Measurements from ENCODE around the gene PTTG1. TPM values are rescaled to one million over a fixed set of nuclear protein-coding genes. Genes with fewer than 3 reads are reported as not detected.

The PTTG1 gene
- total and polyA plus RNA-seq, 4 donors: 0.75 to 84.0 (median 5.6) TPM

DNA sequence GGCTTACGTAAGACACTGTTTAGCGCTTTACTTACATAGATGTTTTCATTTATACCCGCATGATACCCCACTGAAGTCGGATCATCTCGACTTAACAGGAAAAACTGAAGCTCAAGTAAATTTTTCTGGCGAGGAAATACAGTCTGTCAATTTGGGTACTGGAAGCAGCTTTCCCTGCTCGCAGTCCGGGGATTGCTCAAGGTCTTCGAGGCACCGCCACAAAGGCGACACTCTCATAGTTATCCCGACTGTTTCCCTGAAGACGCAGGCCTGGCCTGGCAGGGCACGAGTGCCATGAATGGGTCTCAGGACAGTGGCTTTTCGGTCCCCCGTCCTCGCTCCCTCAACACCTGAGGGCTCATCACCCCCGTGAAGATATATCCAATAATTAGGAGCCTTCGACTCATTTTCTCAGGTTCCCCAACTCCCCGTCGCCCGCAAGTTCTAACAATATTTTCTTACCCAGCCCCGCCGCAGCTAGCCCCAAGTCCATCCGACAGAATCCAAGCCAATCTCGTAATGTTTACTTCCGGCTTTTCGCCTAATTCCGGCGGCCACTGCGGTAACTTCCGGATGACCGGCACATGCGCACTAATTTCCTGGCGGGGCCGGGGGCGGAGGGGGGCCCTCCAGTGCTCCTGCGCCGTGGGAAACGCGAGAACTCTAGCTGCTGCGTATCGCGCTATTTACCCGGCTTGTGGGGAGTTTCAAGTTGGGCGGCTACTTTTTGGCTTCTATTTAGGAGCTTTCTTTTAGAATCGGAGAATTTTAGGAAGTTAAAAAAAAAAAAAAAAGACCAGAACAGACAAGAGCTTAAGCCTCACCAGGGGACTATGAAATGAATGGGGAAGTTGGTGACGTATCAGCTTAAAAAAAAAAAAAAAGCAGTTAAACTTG lies 2.8 kb upstream of the PTTG1 start, which contains the start of gene SLU7:
Gene SLU7, minus strand, starts transcription at position 521 of the 897 bp plus-strand sequence. CDS start 3,787 bp downstream, outside the sequence.
- H3K4me3 ChIP-seq (ENCODE audit: low read depth in 1 of 3, low read length in 3 of 3): peak within 1 kb of the TSS; percentile 60 to 97 (median 92)
- H3K9me3 ChIP-seq (ENCODE audit: control insufficient read depth in 4 of 4, low read length in 3 of 4): no peaks in the 10 kb centered on the region
- under 1% methylated on average over 48 of the region's 48 CpGs for WGBS
- peaks cover 5 to 19% (median 12%) of the 10 kb centered on the region in 4 donors for H3K4me1 ChIP-seq (ENCODE audit: control insufficient read depth in 4 of 4, insufficient read depth in 4 of 4, low read length in 3 of 4)
- TF ChIP-seq YY1 (IDR thresholded peaks at IDR 0.05) (no peak), RXRA (IDR thresholded peaks at IDR 0.05) (peak in 1 of 2 donors; percentile 10), HNF4A (conservative IDR thresholded peaks at IDR 0.05) (peak; percentile 24), EGR1 (IDR thresholded peaks at IDR 0.05; ENCODE audit: low read depth in 2 of 2) (peak; percentile 88 to 89), TAF1 (conservative IDR thresholded peaks at IDR 0.05) (peak; percentile 84), SP1 (IDR thresholded peaks at IDR 0.05) (peak; percentile 46), GABPA (IDR thresholded peaks at IDR 0.05 in 1 of 2, conservative IDR thresholded peaks at IDR 0.05 in 1 of 2) (peak; percentile 89 to 97), RAD21 (IDR thresholded peaks at IDR 0.05) (no peak), JUND (IDR thresholded peaks at IDR 0.05) (no peak), NR2F2 (IDR thresholded peaks at IDR 0.05) (no peak), FOXA2 (IDR thresholded peaks at IDR 0.05) (peak; percentile 16)
- TF ChIP-seq, protein P1, sequence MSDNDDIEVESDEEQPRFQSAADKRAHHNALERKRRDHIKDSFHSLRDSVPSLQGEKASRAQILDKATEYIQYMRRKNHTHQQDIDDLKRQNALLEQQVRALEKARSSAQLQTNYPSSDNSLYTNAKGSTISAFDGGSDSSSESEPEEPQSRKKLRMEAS (IDR thresholded peaks at IDR 0.05): peak; percentile 73
- TF ChIP-seq, protein P2, sequence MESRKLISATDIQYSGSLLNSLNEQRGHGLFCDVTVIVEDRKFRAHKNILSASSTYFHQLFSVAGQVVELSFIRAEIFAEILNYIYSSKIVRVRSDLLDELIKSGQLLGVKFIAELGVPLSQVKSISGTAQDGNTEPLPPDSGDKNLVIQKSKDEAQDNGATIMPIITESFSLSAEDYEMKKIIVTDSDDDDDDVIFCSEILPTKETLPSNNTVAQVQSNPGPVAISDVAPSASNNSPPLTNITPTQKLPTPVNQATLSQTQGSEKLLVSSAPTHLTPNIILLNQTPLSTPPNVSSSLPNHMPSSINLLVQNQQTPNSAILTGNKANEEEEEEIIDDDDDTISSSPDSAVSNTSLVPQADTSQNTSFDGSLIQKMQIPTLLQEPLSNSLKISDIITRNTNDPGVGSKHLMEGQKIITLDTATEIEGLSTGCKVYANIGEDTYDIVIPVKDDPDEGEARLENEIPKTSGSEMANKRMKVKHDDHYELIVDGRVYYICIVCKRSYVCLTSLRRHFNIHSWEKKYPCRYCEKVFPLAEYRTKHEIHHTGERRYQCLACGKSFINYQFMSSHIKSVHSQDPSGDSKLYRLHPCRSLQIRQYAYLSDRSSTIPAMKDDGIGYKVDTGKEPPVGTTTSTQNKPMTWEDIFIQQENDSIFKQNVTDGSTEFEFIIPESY (IDR thresholded peaks at IDR 0.05): peak; percentile 98
- peak within 1 kb of the TSS; percentile 91 to 92 for H3K27ac ChIP-seq (ENCODE audit: low read depth in 1 of 2, low read length in 2 of 2)
- H3K27me3 ChIP-seq (ENCODE audit: control insufficient read depth in 4 of 4, insufficient read depth in 4 of 4, low read length in 3 of 4): no peaks in the 10 kb centered on the region
- DNase-seq (ENCODE audit: low spot score): peak; percentile 90
- H3K9ac ChIP-seq (ENCODE audit: low read depth in 1 of 2, low read length in 2 of 2): peak within 1 kb of the TSS; percentile 83 to 95
- H3K36me3 ChIP-seq (ENCODE audit: control insufficient read depth in 4 of 4, insufficient read depth in 3 of 4, low read depth in 1 of 4, low read length in 3 of 4): peaks cover 0 to 15% (median 11%) of the 10 kb centered on the region in 4 donors

DNA sequence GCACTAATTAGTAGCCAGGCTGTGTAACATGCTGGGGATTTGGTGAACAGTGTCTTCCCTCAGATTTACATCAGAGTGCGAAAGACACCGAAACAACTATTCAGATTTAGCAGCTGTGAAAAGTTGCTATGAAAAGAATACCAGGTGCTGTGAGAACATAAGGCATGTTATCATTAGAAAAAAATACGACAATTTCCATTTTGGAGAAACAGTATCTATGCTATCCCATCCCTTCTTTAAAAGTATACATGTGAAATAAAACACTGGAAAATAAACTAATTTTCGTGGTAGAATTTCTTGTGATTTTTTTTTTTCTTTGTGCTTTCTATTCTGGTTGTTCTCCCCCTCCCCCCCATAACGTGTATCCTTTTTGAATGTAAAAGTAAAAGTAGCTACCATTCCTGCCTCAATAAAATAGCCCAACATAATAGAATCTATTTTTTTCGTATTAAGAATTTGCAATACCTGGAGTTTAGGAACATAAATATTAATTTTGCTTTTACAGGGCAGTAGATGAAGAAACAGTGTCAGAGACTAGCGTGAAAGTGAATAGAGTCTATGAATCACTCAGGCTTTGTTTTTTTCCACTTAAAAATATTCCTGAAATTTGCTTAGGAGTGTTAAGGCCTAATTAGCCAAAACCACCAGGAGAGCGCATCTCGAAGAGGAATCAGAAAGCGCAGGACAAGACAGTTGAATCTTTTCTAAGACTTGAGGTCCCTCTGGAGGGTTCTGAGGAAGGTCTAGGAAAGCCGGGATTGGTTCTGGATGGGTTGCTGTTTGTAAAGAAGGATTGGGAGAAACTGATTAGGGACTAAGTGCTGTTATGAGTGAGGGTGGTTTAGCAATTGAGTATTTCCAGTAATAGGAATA lies 2.0 kb upstream of the PTTG1 start:
- peak; percentile 1 for TF ChIP-seq FOXA2 (IDR thresholded peaks at IDR 0.05)
- no peak for TF ChIP-seq RXRA (IDR thresholded peaks at IDR 0.05)
- H3K4me3 ChIP-seq (ENCODE audit: low read depth in 1 of 3, low read length in 3 of 3): peak overlapping the region; percentile 60 to 97 (median 92)
- H3K36me3 ChIP-seq (ENCODE audit: control insufficient read depth in 4 of 4, insufficient read depth in 3 of 4, low read depth in 1 of 4, low read length in 3 of 4): peaks cover 0 to 9% (median 4%) of the 10 kb centered on the region in 4 donors
- peaks cover 5 to 19% (median 12%) of the 10 kb centered on the region in 4 donors for H3K4me1 ChIP-seq (ENCODE audit: control insufficient read depth in 4 of 4, insufficient read depth in 4 of 4, low read length in 3 of 4)
- no peak for DNase-seq (ENCODE audit: low spot score)
- 42% methylated on average over 11 of the region's 11 CpGs for WGBS
- H3K27ac ChIP-seq (ENCODE audit: low read depth in 1 of 2, low read length in 2 of 2): peak overlapping the region; percentile 91 to 92
- H3K27me3 ChIP-seq (ENCODE audit: control insufficient read depth in 4 of 4, insufficient read depth in 4 of 4, low read length in 3 of 4): no peaks in the 10 kb centered on the region
- peak overlapping the region; percentile 83 to 95 for H3K9ac ChIP-seq (ENCODE audit: low read depth in 1 of 2, low read length in 2 of 2)
- no peaks in the 10 kb centered on the region for H3K9me3 ChIP-seq (ENCODE audit: control insufficient read depth in 4 of 4, low read length in 3 of 4)

DNA sequence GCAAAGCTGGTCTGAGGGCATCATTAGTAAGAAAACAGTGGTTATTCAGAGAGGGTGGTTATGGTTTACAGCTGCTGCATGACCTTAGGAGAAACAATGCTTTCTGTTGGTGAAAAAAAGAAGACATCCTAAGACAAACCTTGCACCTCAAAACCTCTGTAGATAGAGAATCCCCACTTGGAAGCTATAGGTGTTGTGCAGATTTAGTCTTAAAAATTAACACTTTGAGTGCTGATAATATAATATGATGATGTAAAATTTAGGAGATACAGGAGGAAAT lies 1.4 kb upstream of the PTTG1 start:
- Histone ChIP-seq H3K27ac (ENCODE audit: low read depth in 1 of 2, low read length in 2 of 2) (no peak overlapping the region), H3K9ac (ENCODE audit: low read depth in 1 of 2, low read length in 2 of 2) (no peak overlapping the region), H3K4me3 (ENCODE audit: low read depth in 1 of 3, low read length in 3 of 3) (no peak overlapping the region)
- TF ChIP-seq, protein P3, sequence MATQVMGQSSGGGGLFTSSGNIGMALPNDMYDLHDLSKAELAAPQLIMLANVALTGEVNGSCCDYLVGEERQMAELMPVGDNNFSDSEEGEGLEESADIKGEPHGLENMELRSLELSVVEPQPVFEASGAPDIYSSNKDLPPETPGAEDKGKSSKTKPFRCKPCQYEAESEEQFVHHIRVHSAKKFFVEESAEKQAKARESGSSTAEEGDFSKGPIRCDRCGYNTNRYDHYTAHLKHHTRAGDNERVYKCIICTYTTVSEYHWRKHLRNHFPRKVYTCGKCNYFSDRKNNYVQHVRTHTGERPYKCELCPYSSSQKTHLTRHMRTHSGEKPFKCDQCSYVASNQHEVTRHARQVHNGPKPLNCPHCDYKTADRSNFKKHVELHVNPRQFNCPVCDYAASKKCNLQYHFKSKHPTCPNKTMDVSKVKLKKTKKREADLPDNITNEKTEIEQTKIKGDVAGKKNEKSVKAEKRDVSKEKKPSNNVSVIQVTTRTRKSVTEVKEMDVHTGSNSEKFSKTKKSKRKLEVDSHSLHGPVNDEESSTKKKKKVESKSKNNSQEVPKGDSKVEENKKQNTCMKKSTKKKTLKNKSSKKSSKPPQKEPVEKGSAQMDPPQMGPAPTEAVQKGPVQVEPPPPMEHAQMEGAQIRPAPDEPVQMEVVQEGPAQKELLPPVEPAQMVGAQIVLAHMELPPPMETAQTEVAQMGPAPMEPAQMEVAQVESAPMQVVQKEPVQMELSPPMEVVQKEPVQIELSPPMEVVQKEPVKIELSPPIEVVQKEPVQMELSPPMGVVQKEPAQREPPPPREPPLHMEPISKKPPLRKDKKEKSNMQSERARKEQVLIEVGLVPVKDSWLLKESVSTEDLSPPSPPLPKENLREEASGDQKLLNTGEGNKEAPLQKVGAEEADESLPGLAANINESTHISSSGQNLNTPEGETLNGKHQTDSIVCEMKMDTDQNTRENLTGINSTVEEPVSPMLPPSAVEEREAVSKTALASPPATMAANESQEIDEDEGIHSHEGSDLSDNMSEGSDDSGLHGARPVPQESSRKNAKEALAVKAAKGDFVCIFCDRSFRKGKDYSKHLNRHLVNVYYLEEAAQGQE (IDR thresholded peaks at IDR 0.05): no peak
- TF ChIP-seq, protein P4, sequence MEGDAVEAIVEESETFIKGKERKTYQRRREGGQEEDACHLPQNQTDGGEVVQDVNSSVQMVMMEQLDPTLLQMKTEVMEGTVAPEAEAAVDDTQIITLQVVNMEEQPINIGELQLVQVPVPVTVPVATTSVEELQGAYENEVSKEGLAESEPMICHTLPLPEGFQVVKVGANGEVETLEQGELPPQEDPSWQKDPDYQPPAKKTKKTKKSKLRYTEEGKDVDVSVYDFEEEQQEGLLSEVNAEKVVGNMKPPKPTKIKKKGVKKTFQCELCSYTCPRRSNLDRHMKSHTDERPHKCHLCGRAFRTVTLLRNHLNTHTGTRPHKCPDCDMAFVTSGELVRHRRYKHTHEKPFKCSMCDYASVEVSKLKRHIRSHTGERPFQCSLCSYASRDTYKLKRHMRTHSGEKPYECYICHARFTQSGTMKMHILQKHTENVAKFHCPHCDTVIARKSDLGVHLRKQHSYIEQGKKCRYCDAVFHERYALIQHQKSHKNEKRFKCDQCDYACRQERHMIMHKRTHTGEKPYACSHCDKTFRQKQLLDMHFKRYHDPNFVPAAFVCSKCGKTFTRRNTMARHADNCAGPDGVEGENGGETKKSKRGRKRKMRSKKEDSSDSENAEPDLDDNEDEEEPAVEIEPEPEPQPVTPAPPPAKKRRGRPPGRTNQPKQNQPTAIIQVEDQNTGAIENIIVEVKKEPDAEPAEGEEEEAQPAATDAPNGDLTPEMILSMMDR (IDR thresholded peaks at IDR 0.05; ENCODE audit: low read depth, low read length, missing input control): no peak
- TF ChIP-seq FOXA1 (IDR thresholded peaks at IDR 0.05) (no peak), YY1 (IDR thresholded peaks at IDR 0.05) (no peak), TAF1 (conservative IDR thresholded peaks at IDR 0.05) (no peak), SP1 (IDR thresholded peaks at IDR 0.05) (no peak), NR2F2 (IDR thresholded peaks at IDR 0.05) (no peak)
- TF ChIP-seq, protein P5, sequence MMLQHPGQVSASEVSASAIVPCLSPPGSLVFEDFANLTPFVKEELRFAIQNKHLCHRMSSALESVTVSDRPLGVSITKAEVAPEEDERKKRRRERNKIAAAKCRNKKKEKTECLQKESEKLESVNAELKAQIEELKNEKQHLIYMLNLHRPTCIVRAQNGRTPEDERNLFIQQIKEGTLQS (IDR thresholded peaks at IDR 0.05): no peak

More for the DNA sequence above, 1.4 kb upstream of the PTTG1 start:
- H3K27me3 ChIP-seq (ENCODE audit: control insufficient read depth in 4 of 4, insufficient read depth in 4 of 4, low read length in 3 of 4): no peaks in the 10 kb centered on the region
- peaks cover 5 to 19% (median 12%) of the 10 kb centered on the region in 4 donors for H3K4me1 ChIP-seq (ENCODE audit: control insufficient read depth in 4 of 4, insufficient read depth in 4 of 4, low read length in 3 of 4)
- no peak for DNase-seq (ENCODE audit: low spot score)
- peaks cover 0 to 4% (median 1%) of the 10 kb centered on the region in 4 donors for H3K36me3 ChIP-seq (ENCODE audit: control insufficient read depth in 4 of 4, insufficient read depth in 3 of 4, low read depth in 1 of 4, low read length in 3 of 4)
- no peaks in the 10 kb centered on the region for H3K9me3 ChIP-seq (ENCODE audit: control insufficient read depth in 4 of 4, low read length in 3 of 4)

Data from liver (tissue), 9 donors.